Endodermal cell (in vitro differentiated cells): ENCODE measurements around the gene FAF2. TPM values are rescaled to one million over a fixed set of nuclear protein-coding genes. Genes with fewer than 3 reads are reported as not detected.
A peak's percentile ranks its signal among the peaks of the same experiment; 100 is the strongest.

Experiments
- DNase-seq: peaks from one replicate; pipeline ENCODE4 v3.0.0-alpha.2; 2017
- H3K27ac ChIP-seq: 2 replicates; pipeline ENCODE4 v1.5.1; 2013; ENCODE audit warnings: mild to moderate bottlenecking, low read depth, low read length, moderate library complexity
- H3K27me3 ChIP-seq: 2 replicates; pipeline ENCODE4 v1.6.1; 2013; ENCODE audit warnings: mild to moderate bottlenecking, low read length, moderate library complexity; ENCODE audit not compliant: insufficient read depth, control insufficient read depth, poor library complexity, severe bottlenecking
- H3K36me3 ChIP-seq: 2 replicates; pipeline ENCODE4 v1.7.0; 2013; ENCODE audit warnings: mild to moderate bottlenecking, low read length, moderate library complexity; ENCODE audit not compliant: control insufficient read depth, insufficient read depth
- H3K4me1 ChIP-seq: one replicate; pipeline ENCODE4 v1.7.0; 2013; ENCODE audit warnings: low read length; ENCODE audit not compliant: control insufficient read depth, insufficient read depth
- H3K4me3 ChIP-seq: 2 replicates; pipeline ENCODE4 v1.5.1; 2013; ENCODE audit warnings: mild to moderate bottlenecking, low read length, moderate library complexity
- H3K9ac ChIP-seq: 2 replicates; pipeline ENCODE4 v1.6.1; 2013; ENCODE audit warnings: mild to moderate bottlenecking, low read length, moderate library complexity; ENCODE audit not compliant: poor library complexity, severe bottlenecking; ENCODE audit errors: extremely low read depth
- H3K9me3 ChIP-seq: 2 replicates; pipeline ENCODE4 v1.6.1; 2013; ENCODE audit warnings: mild to moderate bottlenecking, low read length, moderate library complexity; ENCODE audit not compliant: control insufficient read depth
- H3K27ac Mint-ChIP-seq: 2 replicates; pipeline ENCODE4 v1.8.0; 2020; ENCODE audit warnings: mixed read lengths
- H3K27me3 Mint-ChIP-seq: 2 replicates; pipeline ENCODE4 v1.8.0; 2021; ENCODE audit warnings: mild to moderate bottlenecking, mixed read lengths; ENCODE audit not compliant: insufficient read depth
- H3K36me3 Mint-ChIP-seq: 2 replicates; pipeline ENCODE4 v1.8.0; 2020; ENCODE audit warnings: low read depth, mixed read lengths
- H3K4me1 Mint-ChIP-seq: 2 replicates; pipeline ENCODE4 v1.8.0; 2020; ENCODE audit warnings: mixed read lengths
- H3K4me3 Mint-ChIP-seq: 2 replicates; pipeline ENCODE4 v1.8.0; 2020; ENCODE audit warnings: mild to moderate bottlenecking, moderate library complexity, mixed read lengths
- H3K9me3 Mint-ChIP-seq: 2 replicates; pipeline ENCODE4 v1.8.0; 2020; ENCODE audit warnings: mild to moderate bottlenecking, mixed read lengths
- CTCF ChIP-seq: fragments of 200-600 bp; sonication (generic); conservative IDR thresholded peaks from 2 replicates; pipeline ENCODE4 v1.5.0; 2021; ENCODE audit warnings: antibody characterized with exemption, mild to moderate bottlenecking
- WGBS, 2 experiments: methylation state at CpG; one replicate each; pipeline versions ENCODE4 v1.1.5 to v1.1.7; 2013; ENCODE audit warnings: missing lambda C conversion rate in 2 of 2, mixed read lengths in 1 of 2; ENCODE audit not compliant: insufficient coverage in 1 of 2, insufficient read length in 1 of 2; 5-methylcytosine and 5-hydroxymethylcytosine counted together
- total RNA-seq, 2 donors: library from RNA; stranded (reverse); fragmentation: NEBNext Ultra II Directional in 1 of 2; extraction: Animal tissue kit (Norgen Biotek cat#: 25700) in 1 of 2; gene quantifications; 2 replicates in 1 of 2; 3 replicates in 1 of 2; pipeline ENCODE4 v1.2.1, GENCODE V29; 2021

FAF2 gene
- total RNA-seq, 2 donors from 2014 or later: 42.9 to 53.0 TPM

GRCh38 chr5:176425138-176425537, 23.0 kb upstream of the FAF2 start:
- peaks cover 73% of the 10 kb centered on the region for H3K9me3 ChIP-seq
- DNase-seq: no peak
- H3K27me3 ChIP-seq: no peaks in the 10 kb centered on the region
- no peak overlapping the region for H3K9ac ChIP-seq
- 100% methylated on average over 1 of the region's 1 CpG; no CpG with 5 or more reads in 1 of the 2 experiments for WGBS, 2 experiments
- peak overlapping the region; percentile 43 for H3K4me3 ChIP-seq
- H3K27ac ChIP-seq: no peak overlapping the region
- H3K4me1 Mint-ChIP-seq: peaks cover 2% of the 10 kb centered on the region
- no peak overlapping the region for H3K4me3 Mint-ChIP-seq
- peaks cover 1% of the 10 kb centered on the region for H3K4me1 ChIP-seq
- H3K27ac Mint-ChIP-seq: no peak overlapping the region
- H3K36me3 ChIP-seq: no peaks in the 10 kb centered on the region
- H3K9me3 Mint-ChIP-seq: peaks cover 62% of the 10 kb centered on the region
- H3K27me3 Mint-ChIP-seq: peaks cover 5% of the 10 kb centered on the region
- TF ChIP-seq CTCF: no peak
- peaks cover 7% of the 10 kb centered on the region for H3K36me3 Mint-ChIP-seq

GRCh38 chr5:176425791-176426190, 22.4 kb upstream of the FAF2 start:
- no peaks in the 10 kb centered on the region for H3K36me3 ChIP-seq
- no peaks in the 10 kb centered on the region for H3K27me3 ChIP-seq
- H3K27me3 Mint-ChIP-seq: peaks cover 7% of the 10 kb centered on the region
- no peak overlapping the region for H3K27ac ChIP-seq
- H3K4me1 ChIP-seq: peaks cover 3% of the 10 kb centered on the region
- H3K36me3 Mint-ChIP-seq: peaks cover 7% of the 10 kb centered on the region
- peaks cover 2% of the 10 kb centered on the region for H3K4me1 Mint-ChIP-seq
- WGBS, 2 experiments: 80 to 87% methylated on average over 1 of the region's 1 CpG
- no peak overlapping the region for H3K9ac ChIP-seq
- H3K9me3 Mint-ChIP-seq: peaks cover 55% of the 10 kb centered on the region
- H3K4me3 ChIP-seq: peak overlapping the region; percentile 2
- DNase-seq: no peak
- TF ChIP-seq CTCF: no peak
- H3K4me3 Mint-ChIP-seq: no peak overlapping the region
- peaks cover 75% of the 10 kb centered on the region for H3K9me3 ChIP-seq
- H3K27ac Mint-ChIP-seq: no peak overlapping the region

GRCh38 chr5:176426876-176427275, 21.3 kb upstream of the FAF2 start:
- WGBS, 2 experiments: 82% methylated on average over 1 of the region's 1 CpG; no CpG with 5 or more reads in 1 of the 2 experiments
- Histone ChIP-seq H3K9ac (no peak overlapping the region), H3K4me1 (peaks cover 3% of the 10 kb centered on the region), H3K27me3 (no peaks in the 10 kb centered on the region), H3K9me3 (peaks cover 67% of the 10 kb centered on the region), H3K27ac (no peak overlapping the region), H3K36me3 (no peaks in the 10 kb centered on the region), H3K4me3 (no peak overlapping the region)
- Mint-ChIP-seq H3K4me1 (no peaks in the 10 kb centered on the region), H3K4me3 (no peak overlapping the region), H3K27me3 (peaks cover 6% of the 10 kb centered on the region), H3K27ac (no peak overlapping the region), H3K36me3 (peaks cover 4% of the 10 kb centered on the region), H3K9me3 (peaks cover 49% of the 10 kb centered on the region)
- no peak for TF ChIP-seq CTCF
- no peak for DNase-seq
